HepG2 (cell line): ENCODE data around the gene COPZ1. TPM values are rescaled to one million over a fixed set of nuclear protein-coding genes. Genes with fewer than 3 reads are reported as not detected.
A peak's percentile ranks its signal among the peaks of the same experiment; 100 is the strongest.

Experiments
- ATAC-seq: fragments of 200-7000 bp; cut with Tn5 transposase; 3 replicates; pipeline ENCODE4 v1.9.1; 2020; ENCODE audit warnings: mild to moderate bottlenecking, moderate library complexity
- BruUV-seq: library from RNA; stranded (reverse); fragments of 400-500 nt; replicated peaks from 2 replicates; lab custom pipeline; 2021; lab: Mats Ljungman, UMichigan
- CTCF ChIA-PET: fragments of 300-600 bp; formaldehyde crosslinking; extraction: SDS; loops from one replicate; lab custom pipeline; 2021; ENCODE audit warnings: low total read pairs, inconsistent platforms, low intra/inter-chr PET ratio; lab: Yijun Ruan, JAX
- POLR2A ChIA-PET: fragments of 350-600 bp; sonication (Branson Sonifier 250); formaldehyde crosslinking; loops from one replicate; lab custom pipeline; 2020; ENCODE audit warnings: antibody characterized with exemption, inconsistent platforms; lab: Yijun Ruan, JAX
- DNase-seq: peaks from one replicate; pipeline ENCODE4 v3.0.0-alpha.2; 2015; ENCODE audit warnings: low spot score
- FAIRE-seq: peaks from 3 replicates; lab custom pipeline; 2011; peaks lifted over from hg19 to GRCh38; lab: Jason Lieb, UNC
- H2AFZ ChIP-seq: one replicate; pipeline ENCODE4 v1.6.1; 2011; ENCODE audit warnings: low read length, inconsistent platforms
- H3K27ac ChIP-seq: fragments of 300-600 bp; 3 replicates; pipeline ENCODE4 v1.8.0; 2011; ENCODE audit warnings: mixed run types, mild to moderate bottlenecking, mixed read lengths, low read length, inconsistent platforms; ENCODE audit not compliant: insufficient read depth; ENCODE audit errors: extremely low read length
- H3K27me3 ChIP-seq, 2 experiments: fragments of 200-600 bp in 1 of 2; 2 replicates in 1 of 2; 3 replicates in 1 of 2; pipeline versions ENCODE4 v1.6.0 to v1.8.0; 2011; ENCODE audit warnings: low read length in 2 of 2, mild to moderate bottlenecking in 2 of 2, moderate library complexity in 2 of 2, inconsistent platforms in 1 of 2; ENCODE audit not compliant: insufficient read depth in 2 of 2, control insufficient read depth in 1 of 2
- H3K36me3 ChIP-seq, 2 experiments: fragments of 200-600 bp in 1 of 2; replicated peaks in 1 of 2; 2 replicates in 1 of 2; 3 replicates in 1 of 2; pipeline versions ENCODE4 v1.5.1 to v1.8.0; 2011; ENCODE audit warnings: low read length in 2 of 2, inconsistent platforms in 1 of 2; ENCODE audit not compliant: insufficient read depth in 2 of 2, control insufficient read depth in 1 of 2
- H3K4me1 ChIP-seq: 2 replicates; pipeline ENCODE4 v1.5.1; 2012; ENCODE audit warnings: low read length, inconsistent platforms; ENCODE audit not compliant: insufficient read depth
- H3K4me2 ChIP-seq: 2 replicates; pipeline ENCODE4 v1.6.0; 2011; ENCODE audit warnings: low read depth, low read length, inconsistent platforms
- H3K4me3 ChIP-seq, 3 experiments: fragments of 200-600 bp in 1 of 3; sonication (generic), shearing (Covaris generic) in 1 of 3; replicated peaks in 1 of 3; 2 replicates each; pipeline ENCODE4 v1.5.1; 2011 to 2016; ENCODE audit warnings: low read length in 3 of 3, inconsistent platforms in 2 of 3, low read depth in 2 of 3, mild to moderate bottlenecking in 2 of 3, control low read depth in 1 of 3, mixed read lengths in 1 of 3; ENCODE audit not compliant: insufficient read depth in 1 of 3
- H3K79me2 ChIP-seq: one replicate; pipeline ENCODE4 v1.6.1; 2011; ENCODE audit warnings: low read length, inconsistent platforms; ENCODE audit not compliant: insufficient read depth
- H3K9ac ChIP-seq: 2 replicates; pipeline ENCODE4 v1.6.0; 2011; ENCODE audit warnings: mild to moderate bottlenecking, low read depth, low read length, inconsistent platforms; ENCODE audit not compliant: insufficient read depth
- H3K9me3 ChIP-seq: 2 replicates; pipeline ENCODE4 v1.5.1; 2012; ENCODE audit warnings: mild to moderate bottlenecking, low read length
- H4K20me1 ChIP-seq: 2 replicates; pipeline ENCODE4 v1.6.0; 2011; ENCODE audit warnings: inconsistent platforms, mild to moderate bottlenecking, low read length, moderate library complexity; ENCODE audit not compliant: insufficient read depth
- BHLHE40 ChIP-seq: IDR thresholded peaks from 2 replicates; pipeline ENCODE4 v1.6.1; 2011; ENCODE audit warnings: low read length, improper control_type of control experiment
- ELF3 ChIP-seq: IDR thresholded peaks from 2 replicates; pipeline ENCODE4 v1.6.1; 2016; ENCODE audit warnings: missing genetic modification reagents, missing compliant biosample characterization
- FOXM1 ChIP-seq: sonication (generic); formaldehyde crosslinking; IDR thresholded peaks from 2 replicates; pipeline ENCODE4 v1.5.0; 2020; ENCODE audit warnings: missing genetic modification reagents
- ISL2 ChIP-seq: sonication (generic); formaldehyde crosslinking; IDR thresholded peaks from 2 replicates; pipeline ENCODE4 v1.5.0; 2020; ENCODE audit warnings: missing genetic modification reagents
- NFYB ChIP-seq: sonication (generic); formaldehyde crosslinking; IDR thresholded peaks from 2 replicates; pipeline ENCODE4 v1.4.0; 2020; ENCODE audit warnings: missing genetic modification reagents
- RAD21 ChIP-seq: fragments of 450-650 bp; formaldehyde crosslinking; IDR thresholded peaks from 2 replicates; pipeline ENCODE4 v1.5.0; 2020; ENCODE audit warnings: mild to moderate bottlenecking
- SMARCE1 ChIP-seq: fragments of 450-650 bp; IDR thresholded peaks from 2 replicates; pipeline ENCODE4 v1.6.1; 2017; ENCODE audit warnings: borderline replicate concordance
- SMC3 ChIP-seq: IDR thresholded peaks from 2 replicates; pipeline ENCODE4 v1.6.1; 2011; ENCODE audit warnings: low read length, improper control_type of control experiment
- STAG1 ChIP-seq: sonication (generic); formaldehyde crosslinking; IDR thresholded peaks from 2 replicates; pipeline ENCODE4 v1.4.0; 2020; ENCODE audit warnings: missing genetic modification reagents
- TERF1 ChIP-seq: sonication (generic); formaldehyde crosslinking; IDR thresholded peaks from 2 replicates; pipeline ENCODE4 v1.8.0; 2022; ENCODE audit warnings: mild to moderate bottlenecking, missing genetic modification reagents, moderate library complexity
- ZNF44 ChIP-seq: sonication (generic); formaldehyde crosslinking; IDR thresholded peaks from 2 replicates; pipeline ENCODE4 v1.5.1; 2020; ENCODE audit warnings: mild to moderate bottlenecking, missing genetic modification reagents
- ZNF510 ChIP-seq: sonication (generic); formaldehyde crosslinking; IDR thresholded peaks from 2 replicates; pipeline ENCODE4 v1.4.0; 2020; ENCODE audit warnings: low read depth, mild to moderate bottlenecking, missing genetic modification reagents
- ZNF713 ChIP-seq: sonication (generic); formaldehyde crosslinking; IDR thresholded peaks from 2 replicates; pipeline ENCODE4 v1.4.0; 2020; ENCODE audit warnings: mild to moderate bottlenecking, missing genetic modification reagents
- ZSCAN9 ChIP-seq: IDR thresholded peaks from 2 replicates; pipeline ENCODE4 v1.6.1; 2016; ENCODE audit warnings: borderline replicate concordance
- WGBS: methylation state at CpG from one replicate; pipeline ENCODE4 v1.1.6; 2017; ENCODE audit warnings: low lambda C conversion rate; 5-methylcytosine and 5-hydroxymethylcytosine counted together
- in situ Hi-C: cut with HindIII; loops from 2 replicates; pipeline ENCODE4 v1.10.0; 2017; ENCODE audit warnings: low pct_unique_long_range_greater_than_20kb; ENCODE audit not compliant: extremely low pct_ligation_motif_present
- intact Hi-C: fragments of 100-400 bp; cut with micrococcal nuclease; formaldehyde crosslinking; loops from one replicate; pipeline ENCODE4 v1.10.0; 2022; ENCODE audit not compliant: unreplicated experiment
- polyA plus RNA-seq, 8 experiments: library from polyadenylated mRNA; depleted of rRNA in 3 of 8; stranded (reverse) in 7 of 8; unstranded in 1 of 8; fragments of >200 nt; fragmentation: Illumina TruSeq in 4 of 8; extraction: Trizol in 4 of 8; gene quantifications; 2 replicates each; pipeline versions ENCODE4 v1.2.1 to v1.2.3, GENCODE V29; 2011 to 2016; ENCODE audit warnings: low read depth in 4 of 8, missing spikeins in 1 of 8, mixed read lengths in 1 of 8; ENCODE audit not compliant: insufficient read depth in 1 of 8
- total RNA-seq, 5 experiments: library from RNA; depleted of rRNA; stranded (reverse); fragments of >200 nt; fragmentation: Illumina TruSeq; extraction: Trizol; gene quantifications; 2 replicates each; pipeline ENCODE4 v1.2.3, GENCODE V29; 2016; ENCODE audit warnings: low read depth in 1 of 5
- TF ChIP-seq, protein P1 (sequence below): sonication (generic); formaldehyde crosslinking; conservative IDR thresholded peaks from 2 replicates; pipeline ENCODE4 v1.4.0; 2020; ENCODE audit warnings: missing genetic modification reagents
- TF ChIP-seq, protein P2 (sequence below): sonication (generic); formaldehyde crosslinking; IDR thresholded peaks from 2 replicates; pipeline ENCODE4 v1.5.0; 2020; ENCODE audit warnings: mild to moderate bottlenecking, missing genetic modification reagents, moderate library complexity
- TF ChIP-seq, protein P3 (sequence below): IDR thresholded peaks from 2 replicates; pipeline ENCODE4 v1.6.1; 2016; ENCODE audit warnings: low read depth, control low read depth
- TF ChIP-seq, protein P4 (sequence below): sonication (generic); formaldehyde crosslinking; IDR thresholded peaks from 2 replicates; pipeline ENCODE4 v1.5.1; 2020; ENCODE audit warnings: missing genetic modification reagents, mild to moderate bottlenecking, borderline replicate concordance

COPZ1 gene
- total and polyA plus RNA-seq, 2 of the 13 experiments (the other 11 are each of a cell fraction or from before 2014, with no cell fraction given) = 125 to 184 TPM

- H3K4me1 ChIP-seq = no peaks in the 10 kb centered on the region
- no peak overlapping the region for H3K9ac ChIP-seq
- no peak overlapping the region for H3K27ac ChIP-seq
- WGBS = 43% methylated on average over 8 of the region's 8 CpGs
- in situ Hi-C loops = no loop called here
- no peak overlapping the region for H2AFZ ChIP-seq
- BruUV-seq = no TSS peak
- DNase-seq (peak; percentile 62), ATAC-seq (peak; percentile 93), FAIRE-seq (peak; percentile 74)
- H3K27me3 ChIP-seq = no peaks in the 10 kb centered on the region; a peak in 1 of 5 replicates
- no peak overlapping the region for H3K4me3 ChIP-seq
- no peaks in the 10 kb centered on the region for H4K20me1 ChIP-seq
- no peaks in the 10 kb centered on the region for H3K36me3 ChIP-seq
- intact Hi-C loops = loop anchor here (1.0 kb wide), 1 partner anchor 40 kb away; no protein-coding TSS in a partner anchor
- H3K4me2 ChIP-seq = no peak overlapping the region
- H3K79me2 ChIP-seq = no peaks in the 10 kb centered on the region
- TF ChIP-seq ZSCAN9 (CRISPR knock-in tag) = no peak
- no peak for TF ChIP-seq ZNF510 (CRISPR knock-in tag)
- TF ChIP-seq, protein P1, sequence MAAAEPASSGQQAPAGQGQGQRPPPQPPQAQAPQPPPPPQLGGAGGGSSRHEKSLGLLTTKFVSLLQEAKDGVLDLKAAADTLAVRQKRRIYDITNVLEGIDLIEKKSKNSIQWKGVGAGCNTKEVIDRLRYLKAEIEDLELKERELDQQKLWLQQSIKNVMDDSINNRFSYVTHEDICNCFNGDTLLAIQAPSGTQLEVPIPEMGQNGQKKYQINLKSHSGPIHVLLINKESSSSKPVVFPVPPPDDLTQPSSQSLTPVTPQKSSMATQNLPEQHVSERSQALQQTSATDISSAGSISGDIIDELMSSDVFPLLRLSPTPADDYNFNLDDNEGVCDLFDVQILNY (CRISPR knock-in tag) = no peak
- no peak for TF ChIP-seq FOXM1 (CRISPR knock-in tag)
- peak; percentile 82 for TF ChIP-seq STAG1 (CRISPR knock-in tag)
- TF ChIP-seq, protein P2, sequence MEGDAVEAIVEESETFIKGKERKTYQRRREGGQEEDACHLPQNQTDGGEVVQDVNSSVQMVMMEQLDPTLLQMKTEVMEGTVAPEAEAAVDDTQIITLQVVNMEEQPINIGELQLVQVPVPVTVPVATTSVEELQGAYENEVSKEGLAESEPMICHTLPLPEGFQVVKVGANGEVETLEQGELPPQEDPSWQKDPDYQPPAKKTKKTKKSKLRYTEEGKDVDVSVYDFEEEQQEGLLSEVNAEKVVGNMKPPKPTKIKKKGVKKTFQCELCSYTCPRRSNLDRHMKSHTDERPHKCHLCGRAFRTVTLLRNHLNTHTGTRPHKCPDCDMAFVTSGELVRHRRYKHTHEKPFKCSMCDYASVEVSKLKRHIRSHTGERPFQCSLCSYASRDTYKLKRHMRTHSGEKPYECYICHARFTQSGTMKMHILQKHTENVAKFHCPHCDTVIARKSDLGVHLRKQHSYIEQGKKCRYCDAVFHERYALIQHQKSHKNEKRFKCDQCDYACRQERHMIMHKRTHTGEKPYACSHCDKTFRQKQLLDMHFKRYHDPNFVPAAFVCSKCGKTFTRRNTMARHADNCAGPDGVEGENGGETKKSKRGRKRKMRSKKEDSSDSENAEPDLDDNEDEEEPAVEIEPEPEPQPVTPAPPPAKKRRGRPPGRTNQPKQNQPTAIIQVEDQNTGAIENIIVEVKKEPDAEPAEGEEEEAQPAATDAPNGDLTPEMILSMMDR (CRISPR knock-in tag) = peak; percentile 97
- TF ChIP-seq, protein P3, sequence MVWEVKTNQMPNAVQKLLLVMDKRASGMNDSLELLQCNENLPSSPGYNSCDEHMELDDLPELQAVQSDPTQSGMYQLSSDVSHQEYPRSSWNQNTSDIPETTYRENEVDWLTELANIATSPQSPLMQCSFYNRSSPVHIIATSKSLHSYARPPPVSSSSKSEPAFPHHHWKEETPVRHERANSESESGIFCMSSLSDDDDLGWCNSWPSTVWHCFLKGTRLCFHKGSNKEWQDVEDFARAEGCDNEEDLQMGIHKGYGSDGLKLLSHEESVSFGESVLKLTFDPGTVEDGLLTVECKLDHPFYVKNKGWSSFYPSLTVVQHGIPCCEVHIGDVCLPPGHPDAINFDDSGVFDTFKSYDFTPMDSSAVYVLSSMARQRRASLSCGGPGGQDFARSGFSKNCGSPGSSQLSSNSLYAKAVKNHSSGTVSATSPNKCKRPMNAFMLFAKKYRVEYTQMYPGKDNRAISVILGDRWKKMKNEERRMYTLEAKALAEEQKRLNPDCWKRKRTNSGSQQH (CRISPR knock-in tag) = no peak
- 0 out of 2 replicates have a peak, but pooled peaks have one; percentile 22 for TF ChIP-seq ELF3 (CRISPR knock-in tag)
- TF ChIP-seq SMC3 = peak; percentile 73
- TF ChIP-seq NFYB = no peak
- TF ChIP-seq, protein P4, sequence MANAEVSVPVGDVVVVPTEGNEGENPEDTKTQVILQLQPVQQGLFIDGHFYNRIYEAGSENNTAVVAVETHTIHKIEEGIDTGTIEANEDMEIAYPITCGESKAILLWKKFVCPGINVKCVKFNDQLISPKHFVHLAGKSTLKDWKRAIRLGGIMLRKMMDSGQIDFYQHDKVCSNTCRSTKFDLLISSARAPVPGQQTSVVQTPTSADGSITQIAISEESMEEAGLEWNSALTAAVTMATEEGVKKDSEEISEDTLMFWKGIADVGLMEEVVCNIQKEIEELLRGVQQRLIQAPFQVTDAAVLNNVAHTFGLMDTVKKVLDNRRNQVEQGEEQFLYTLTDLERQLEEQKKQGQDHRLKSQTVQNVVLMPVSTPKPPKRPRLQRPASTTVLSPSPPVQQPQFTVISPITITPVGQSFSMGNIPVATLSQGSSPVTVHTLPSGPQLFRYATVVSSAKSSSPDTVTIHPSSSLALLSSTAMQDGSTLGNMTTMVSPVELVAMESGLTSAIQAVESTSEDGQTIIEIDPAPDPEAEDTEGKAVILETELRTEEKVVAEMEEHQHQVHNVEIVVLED = 0 out of 2 replicates have a peak, but pooled peaks have one; percentile 22
- TF ChIP-seq ZNF713 (CRISPR knock-in tag) = no peak
- TF ChIP-seq ZNF44 (CRISPR knock-in tag) = 0 out of 2 replicates have a peak, but pooled peaks have one; percentile 44
- TF ChIP-seq TERF1 (CRISPR knock-in tag) = no peak
- peak; percentile 69 for TF ChIP-seq RAD21
- TF ChIP-seq SMARCE1 = no peak
- no peak for TF ChIP-seq ISL2 (CRISPR knock-in tag)
- TF ChIP-seq BHLHE40 = 0 out of 2 replicates have a peak, but pooled peaks have one; percentile 9
- TF ChIP-seq, all 625 proteins: peak for 8
- H3K9me3 ChIP-seq = no peaks in the 10 kb centered on the region
- ChIA-PET CTCF (interaction anchor here (1.3 kb wide), 1 partner anchor 40 kb away, joined by 18 read pairs; no protein-coding TSS in a partner anchor), POLR2A (no interaction called here)
These were observed 74.3 kb downstream of the COPZ1 start for GRCh38 chr12:54398995-54399793.
